ENCODE measurements around the gene AOC3.
A peak's percentile ranks its signal among the peaks of the same experiment; 100 is the strongest.
"Not testable (repeated sequence)": the region's sequence is repeated elsewhere in the genome, so short reads cannot be mapped to it uniquely, and the experiment has no call there.

The AOC3 gene

GRCh38 chr17:42886283-42887176, 35.5 kb downstream of the AOC3 start:
- DNase-seq = peak in 2 of 10 donors; percentile 53 to 61
- intact Hi-C loops (cut with DNase I) = no loop called here

- peak in 2 of 10 donors; percentile 19 to 26 for DNase-seq
- intact Hi-C loops (cut with DNase I) = no loop called here
These were observed 38.8 kb downstream of the AOC3 start for GRCh38 chr17:42889809-42890208.

GRCh38 chr17:42891539-42892152, 40.6 kb downstream of the AOC3 start:
- intact Hi-C loops (cut with DNase I) = no loop called here
- DNase-seq = peak in 6 of 10 donors; percentile 5 to 77 (median 38)

- intact Hi-C loops (cut with DNase I) = no loop called here
- no peak for DNase-seq
These were observed 42.4 kb downstream of the AOC3 start for GRCh38 chr17:42893359-42893758.

- intact Hi-C loops (cut with DNase I) = no loop called here
- DNase-seq = peak in 2 of 10 donors; percentile 42 to 49
These were observed 43.5 kb downstream of the AOC3 start for GRCh38 chr17:42894283-42895184.

GRCh38 chr17:42895185-42895555, 44.2 kb downstream of the AOC3 start:
- peak in 7 of 10 donors; percentile 14 to 89 (median 46) for DNase-seq
- intact Hi-C loops (cut with DNase I) = no loop called here

- peak in 1 of 10 donors; percentile 41 for DNase-seq
- intact Hi-C loops (cut with DNase I) = no loop called here
These were observed 47.3 kb downstream of the AOC3 start for GRCh38 chr17:42898147-42898811.

GRCh38 chr17:42899981-42900380, 49.0 kb downstream of the AOC3 start:
- intact Hi-C loops (cut with DNase I) = not testable (repeated sequence)
- DNase-seq = peak in 1 of 10 donors; percentile 14

- peak in 1 of 10 donors; percentile 2 for DNase-seq
- intact Hi-C loops (cut with DNase I) = no loop called here
These were observed 49.7 kb downstream of the AOC3 start, which contains the start of gene G6PC1 for GRCh38 chr17:42900460-42901331. Gene G6PC1, plus strand, starts transcription at chr17:42900799. Its CDS starts 78 bp downstream, at chr17:42900877.

GRCh38 chr17:42901535-42902229, 50.7 kb downstream of the AOC3 start:
- DNase-seq = peak in 1 of 10 donors; percentile 11
- intact Hi-C loops (cut with DNase I) = no loop called here

GRCh38 chr17:42904110-42904469, 53.1 kb downstream of the AOC3 start:
- intact Hi-C loops (cut with DNase I) = no loop called here
- DNase-seq = peak in 1 of 10 donors; percentile 50

- peak in 1 of 10 donors; percentile 12 for DNase-seq
- intact Hi-C loops (cut with DNase I) = no loop called here
These were observed 55.9 kb downstream of the AOC3 start for GRCh38 chr17:42906772-42907446.
